SK-N-SH treated with all-trans-retinoic acid at 6 μM for 48 hours (cell line): ENCODE measurements around the gene SMARCC1.

Experiments
- ARNTL ChIP-seq: fragments of 450-650 bp; formaldehyde crosslinking; IDR thresholded peaks from 2 replicates; pipeline ENCODE4 v1.5.0; 2020; ENCODE audit warnings: low read depth, mild to moderate bottlenecking, moderate library complexity, borderline replicate concordance
- BACH2 ChIP-seq: fragments of 250-450 bp; sonication (Bioruptor Pico); IDR thresholded peaks from 2 replicates; pipeline ENCODE4 v1.9.0; 2021; ENCODE audit warnings: mild to moderate bottlenecking, borderline replicate concordance
- CSDC2 ChIP-seq: fragments of 250-450 bp; sonication (Bioruptor Pico); IDR thresholded peaks from 2 replicates; pipeline ENCODE4 v1.5.0; 2020; ENCODE audit warnings: mild to moderate bottlenecking, moderate library complexity
- ISL1 ChIP-seq: fragments of 250-450 bp; sonication (Bioruptor Pico); IDR thresholded peaks from 2 replicates; pipeline ENCODE4 v2.1.2; 2022; ENCODE audit warnings: mild to moderate bottlenecking, moderate library complexity
- OSR1 ChIP-seq: fragments of 250-450 bp; sonication (Bioruptor Pico); IDR thresholded peaks from 2 replicates; pipeline ENCODE4 v1.8.0; 2022; ENCODE audit warnings: moderate library complexity, mild to moderate bottlenecking, inconsistent platforms
- TOX ChIP-seq: fragments of 250-450 bp; sonication (Bioruptor Pico); IDR thresholded peaks from 2 replicates; pipeline ENCODE4 v1.8.0; 2021; ENCODE audit warnings: mild to moderate bottlenecking, moderate library complexity, borderline replicate concordance
- ZFP30 ChIP-seq: fragments of 450-650 bp; formaldehyde crosslinking; IDR thresholded peaks from 2 replicates; pipeline ENCODE4 v1.5.0; 2022; ENCODE audit warnings: mild to moderate bottlenecking, moderate library complexity

- TF ChIP-seq ZFP30 (no peak), ARNTL (CRISPR knock-in tag) (no peak), CSDC2 (CRISPR knock-in tag) (no peak), ISL1 (CRISPR knock-in tag) (no peak), BACH2 (CRISPR knock-in tag) (no peak), TOX (CRISPR knock-in tag) (no peak), OSR1 (CRISPR knock-in tag) (no peak)
These were observed 65.0 kb downstream of the SMARCC1 start for GRCh38 chr3:47716656-47717055.
